Hematopoietic multipotent progenitor cell treated with erythropoietin and hydrocortisone succinate and interleukin-3 and kit ligand, for 8 days (in vitro differentiated cells): Measurements from ENCODE around the gene RPS15.
A peak's percentile ranks its signal among the peaks of the same experiment; 100 is the strongest.
"Not testable (repeated sequence)": the region's sequence is repeated elsewhere in the genome, so short reads cannot be mapped to it uniquely, and the experiment has no call there.

Experiments
- DNase-seq: peaks from one replicate; pipeline ENCODE4 v3.0.0-alpha.2; 2015

RPS15 gene

DNA sequence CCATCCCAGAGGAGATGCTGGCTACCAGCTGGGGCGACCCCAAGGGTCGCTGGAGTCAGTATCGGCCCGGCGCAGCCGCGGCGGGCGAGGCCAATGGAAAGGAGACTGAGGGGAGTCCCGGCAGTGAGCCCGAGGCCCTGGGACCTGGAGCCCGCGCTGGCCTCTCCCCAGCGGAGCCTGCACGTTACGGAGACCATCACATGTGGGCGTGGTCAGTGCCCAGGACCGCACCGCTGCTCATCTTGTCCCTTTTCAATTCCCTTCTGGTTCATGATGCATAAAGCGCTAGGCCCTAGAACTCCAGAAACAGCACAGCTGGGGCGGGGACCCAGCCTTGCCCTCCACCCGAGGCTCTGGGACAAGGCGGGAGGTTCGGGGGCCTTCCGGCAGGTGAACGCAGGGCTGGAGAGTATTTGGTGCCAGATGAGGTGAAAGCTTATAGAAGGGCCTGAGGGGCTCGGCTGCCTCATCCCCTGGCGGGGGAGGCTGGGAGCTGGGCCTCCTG lies 32.9 kb downstream of the RPS15 start:
- DNase-seq = peak; percentile 28

DNA sequence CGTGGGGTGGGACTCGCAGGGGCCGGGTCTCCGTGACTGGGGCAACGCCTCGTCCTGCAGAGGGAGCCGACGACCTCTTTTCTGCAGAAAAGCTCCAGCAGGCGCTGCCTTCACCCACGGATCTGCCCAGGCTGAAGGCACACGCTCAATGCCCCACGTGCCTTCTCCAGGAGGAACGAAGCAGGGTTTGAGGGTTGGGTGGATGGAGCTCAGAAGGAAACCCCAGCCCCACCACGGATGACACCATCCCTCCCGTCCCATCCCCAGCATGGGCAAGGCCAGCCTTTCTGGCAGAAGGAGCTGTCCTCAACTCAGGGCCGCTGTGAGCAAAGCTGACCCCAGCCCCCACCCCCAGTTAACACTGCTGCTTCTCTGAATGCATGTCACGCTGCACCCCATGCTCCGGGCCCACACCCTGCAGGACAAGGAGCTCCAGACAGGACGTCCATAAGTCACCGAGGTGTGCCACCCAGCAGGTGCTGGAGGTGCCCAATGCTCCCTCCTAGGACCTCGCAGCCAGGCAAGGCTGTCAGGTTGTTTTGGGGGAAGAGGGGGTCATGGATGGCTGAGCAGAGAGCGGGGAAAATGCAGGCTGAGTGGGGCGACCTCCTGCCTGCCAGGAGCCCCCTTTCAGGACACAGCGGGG lies 33.4 kb downstream of the RPS15 start:
- DNase-seq = no peak

DNA sequence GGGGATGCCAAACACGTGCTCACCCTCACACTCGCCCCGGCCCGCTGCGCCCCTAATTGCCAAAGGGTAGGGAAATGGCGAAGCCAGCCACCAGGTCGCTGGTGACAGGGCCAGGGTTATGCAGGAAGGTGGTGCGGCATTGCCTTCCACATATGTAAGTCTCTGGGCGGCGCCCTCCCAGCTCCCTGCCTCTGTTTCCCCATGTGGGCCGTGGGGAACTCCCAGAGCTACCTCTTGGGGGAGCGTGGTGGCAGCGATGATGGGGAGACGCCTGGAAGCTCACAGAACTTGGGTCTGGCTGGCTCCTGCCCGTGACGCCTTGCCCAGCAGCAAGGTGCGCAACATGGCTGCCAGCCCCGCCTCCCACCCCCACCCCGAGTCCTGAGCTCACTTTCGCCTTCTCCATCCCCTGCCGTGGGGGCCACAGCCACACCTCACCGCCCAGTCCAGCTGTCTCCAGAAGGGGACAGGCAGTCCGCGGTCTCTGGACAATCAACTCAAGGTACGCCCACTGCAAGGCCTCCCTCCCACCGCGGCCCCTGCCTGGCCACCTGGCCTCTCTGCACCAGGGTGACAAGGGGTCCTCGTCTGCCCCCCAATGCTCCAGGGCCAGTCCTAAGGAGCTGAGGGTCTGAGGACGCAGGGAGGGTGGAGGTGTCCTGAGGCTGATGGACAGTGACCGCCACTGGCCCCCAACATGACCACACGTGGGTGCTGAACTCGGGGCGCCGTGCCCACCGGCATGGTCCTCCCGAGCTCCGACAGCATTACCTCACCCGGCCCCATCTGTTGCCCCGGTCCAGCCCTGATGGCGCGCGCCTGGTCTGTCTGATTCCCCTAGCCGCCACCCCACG lies 34.3 kb downstream of the RPS15 start:
- DNase-seq = no peak

DNA sequence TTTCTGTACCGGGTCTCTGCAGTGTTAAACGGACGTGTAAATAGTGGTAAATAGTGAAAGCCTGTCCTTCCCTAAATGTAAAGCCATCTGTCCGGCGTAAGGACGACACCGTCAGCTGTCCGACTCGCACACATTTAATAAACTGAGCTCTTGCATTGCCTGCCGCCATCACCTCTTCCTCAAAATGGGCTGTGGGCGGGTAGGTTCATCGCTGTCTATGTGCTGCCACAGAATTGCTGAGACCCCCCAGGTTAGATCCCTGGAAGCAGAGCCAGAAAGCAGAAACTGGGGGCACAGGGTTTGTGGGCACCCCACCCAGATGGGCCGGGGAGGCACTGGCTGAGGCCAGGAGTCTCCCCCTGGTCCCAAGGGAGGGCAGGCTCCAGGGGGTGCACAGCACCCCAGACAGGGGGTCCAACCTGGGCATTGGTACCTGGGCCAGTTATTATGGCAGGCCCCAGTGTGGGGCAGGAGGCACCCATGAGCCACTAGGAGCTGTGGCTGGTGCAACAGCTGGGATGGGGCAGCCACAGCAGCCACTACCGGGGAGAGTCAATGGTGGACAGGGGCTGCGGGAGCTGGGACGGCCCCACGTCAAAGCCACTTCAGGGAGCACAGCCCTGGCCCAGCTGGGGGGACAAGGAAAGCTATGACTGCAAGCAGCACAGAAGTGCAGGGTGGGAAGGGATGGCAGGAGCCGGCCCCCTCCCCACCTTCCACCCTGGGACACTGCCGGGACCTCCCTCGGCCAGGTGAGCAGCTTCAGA lies 35.1 kb downstream of the RPS15 start:
- DNase-seq = no peak

DNA sequence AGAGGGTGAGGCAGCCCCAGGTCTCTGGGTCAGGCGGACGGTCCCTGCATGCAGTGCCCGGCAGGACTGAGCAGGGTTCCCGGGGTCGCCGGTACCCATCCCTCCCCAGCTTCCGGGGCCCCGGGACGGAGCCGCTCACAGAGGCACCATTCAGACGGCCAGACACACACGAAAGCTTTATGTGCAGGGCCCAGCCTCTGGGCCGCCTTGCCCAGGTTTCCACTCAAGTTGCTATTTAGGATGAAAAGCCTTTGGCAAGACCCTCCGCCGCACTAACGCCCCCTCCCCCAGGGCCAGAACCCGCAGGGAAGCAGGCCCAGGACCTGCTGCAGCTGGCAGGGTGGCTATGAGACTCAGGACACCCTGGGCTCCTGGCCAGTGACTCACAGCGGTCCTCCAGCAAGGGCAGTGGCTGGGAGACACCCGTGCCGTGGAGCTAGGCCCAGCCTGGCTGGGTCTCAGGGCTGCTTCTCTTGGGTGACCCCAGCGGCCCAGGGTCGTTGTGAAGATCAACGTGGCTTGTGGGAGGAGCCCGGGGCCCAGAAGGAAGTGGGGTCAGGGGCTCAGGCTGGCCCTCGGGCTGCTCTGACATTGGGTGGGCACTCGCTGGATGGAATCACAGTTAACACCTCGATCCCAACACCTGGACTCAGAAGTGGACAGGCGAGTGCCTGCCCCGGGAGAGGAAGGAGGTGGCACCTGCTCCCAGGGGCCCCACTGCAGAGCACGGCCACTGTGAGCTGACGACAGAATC lies 36.0 kb downstream of the RPS15 start:
- DNase-seq = no peak

DNA sequence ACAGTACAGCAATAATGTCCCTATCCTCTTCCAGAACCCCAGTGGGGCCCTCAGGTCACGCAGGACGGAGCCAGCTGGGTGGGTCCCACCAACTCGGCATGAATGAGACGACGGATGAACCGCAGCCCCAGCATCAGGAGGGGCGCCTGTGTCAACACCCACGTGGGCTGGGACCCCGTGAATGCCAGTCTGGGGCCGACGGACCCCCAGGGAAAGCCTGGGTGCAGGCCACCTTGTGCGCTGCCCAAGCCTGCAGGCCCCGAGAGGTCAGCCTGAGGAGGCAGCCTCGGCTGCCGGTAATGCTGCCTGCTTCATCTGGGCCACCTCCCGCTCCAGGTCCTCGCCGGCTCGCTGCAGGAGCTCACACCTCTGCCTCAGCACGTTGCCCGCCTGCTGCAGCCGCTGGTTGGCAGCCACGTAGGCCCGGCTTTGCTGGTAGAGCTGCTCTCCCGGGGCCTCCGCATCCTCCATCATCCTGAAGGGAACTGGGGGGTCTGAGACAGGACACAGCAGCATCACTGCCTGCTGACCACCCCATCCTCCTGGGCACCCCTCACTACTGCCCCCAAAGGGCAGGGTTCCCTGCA lies 36.7 kb downstream of the RPS15 start:
- DNase-seq = no peak

DNA sequence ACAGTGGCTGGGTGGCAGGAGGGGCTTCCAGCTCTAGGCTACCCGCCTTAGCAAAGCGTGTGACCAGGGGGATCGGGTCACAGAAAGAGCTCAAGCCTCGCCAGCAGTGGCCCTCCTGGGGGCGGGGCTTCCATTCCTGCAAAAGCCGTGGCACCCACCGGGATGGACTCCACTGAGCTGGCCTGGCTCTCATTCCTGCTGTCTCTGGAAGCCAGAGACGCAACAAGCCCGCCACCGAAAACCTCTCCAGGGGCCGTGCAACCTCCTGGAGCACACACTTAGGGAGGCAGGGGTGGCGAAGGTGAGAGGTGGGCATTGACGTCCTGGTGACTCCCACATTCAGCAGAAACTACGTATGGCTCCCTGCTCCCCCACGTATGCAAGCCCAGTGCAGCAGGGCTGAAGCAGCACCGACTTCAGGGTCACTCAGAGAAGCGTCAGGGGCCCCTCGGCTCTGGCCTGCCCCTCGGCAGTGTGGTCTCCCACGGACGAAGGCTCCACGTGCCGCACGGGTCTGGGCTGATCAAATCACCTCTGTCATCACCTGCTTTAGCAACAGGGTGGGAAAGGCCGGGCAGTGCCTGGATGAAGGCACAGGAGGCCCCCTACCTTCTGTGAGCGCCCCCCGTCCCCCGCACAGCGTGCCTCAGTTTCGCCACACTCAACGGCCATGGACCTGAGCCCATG lies 37.7 kb downstream of the RPS15 start:
- DNase-seq = no peak

DNA sequence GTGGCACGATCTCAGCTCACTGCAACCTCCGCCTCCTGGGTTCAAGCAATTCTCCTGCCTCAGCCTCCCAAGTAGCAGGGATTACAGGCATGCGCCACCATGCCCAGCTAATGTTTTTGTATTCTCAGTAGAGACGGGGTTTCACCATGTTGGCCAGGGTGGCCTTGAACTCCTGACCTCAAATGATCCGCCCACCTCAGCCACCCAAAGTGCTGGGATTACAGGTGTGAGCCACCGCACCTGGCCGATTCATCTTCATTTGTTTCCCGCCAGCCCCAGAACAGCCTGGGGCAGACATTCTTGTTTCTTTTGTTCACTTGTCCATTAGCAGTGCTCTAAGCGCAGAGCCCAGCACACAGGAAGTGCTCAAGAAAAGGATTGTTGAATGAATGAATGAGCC lies 38.9 kb downstream of the RPS15 start:
- not testable (repeated sequence) for DNase-seq

DNA sequence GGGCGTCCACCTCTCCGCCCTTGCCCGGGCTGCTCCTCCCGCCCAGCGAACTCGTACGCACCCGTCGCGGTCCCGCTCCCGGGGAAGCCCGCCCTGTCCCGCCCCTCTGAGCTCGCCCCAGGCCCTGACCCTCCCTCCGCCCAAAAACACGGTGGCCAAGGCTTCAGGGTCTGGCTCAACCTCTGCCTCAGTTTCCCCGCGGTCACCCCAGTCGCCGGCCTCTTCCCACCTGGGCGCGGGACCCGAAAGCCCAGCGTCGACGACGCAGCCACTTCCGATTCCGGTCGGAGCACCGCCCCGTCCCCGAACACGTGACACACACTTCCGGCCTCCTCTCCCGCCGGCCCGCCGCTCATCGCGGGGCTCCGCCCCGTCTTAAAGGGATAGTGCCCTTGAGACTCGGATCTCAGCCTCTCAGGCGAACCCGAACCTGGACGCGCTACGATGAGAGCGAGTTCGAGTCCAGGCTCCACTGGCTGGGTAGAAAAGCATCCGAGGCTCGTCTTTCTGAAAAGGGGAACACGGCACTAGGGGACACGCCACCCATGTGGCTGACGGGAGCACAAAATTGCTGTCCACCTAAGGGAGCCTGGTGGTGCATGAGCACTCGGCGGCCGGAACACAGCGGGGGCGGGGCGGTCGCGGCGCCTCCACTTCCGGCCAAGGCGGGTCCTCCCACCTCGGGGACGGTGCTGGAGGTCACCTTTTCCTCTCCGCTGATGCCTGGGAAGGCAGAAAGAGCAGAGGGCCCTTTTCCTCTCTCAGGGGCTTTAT lies 40.9 kb downstream of the RPS15 start, which contains the start of gene C19orf25:
C19orf25 (minus strand) TSS at position 282 of the 774 bp plus-strand sequence. CDS start 312 bp downstream, outside the sequence.
- peak; percentile 95 for DNase-seq

DNA sequence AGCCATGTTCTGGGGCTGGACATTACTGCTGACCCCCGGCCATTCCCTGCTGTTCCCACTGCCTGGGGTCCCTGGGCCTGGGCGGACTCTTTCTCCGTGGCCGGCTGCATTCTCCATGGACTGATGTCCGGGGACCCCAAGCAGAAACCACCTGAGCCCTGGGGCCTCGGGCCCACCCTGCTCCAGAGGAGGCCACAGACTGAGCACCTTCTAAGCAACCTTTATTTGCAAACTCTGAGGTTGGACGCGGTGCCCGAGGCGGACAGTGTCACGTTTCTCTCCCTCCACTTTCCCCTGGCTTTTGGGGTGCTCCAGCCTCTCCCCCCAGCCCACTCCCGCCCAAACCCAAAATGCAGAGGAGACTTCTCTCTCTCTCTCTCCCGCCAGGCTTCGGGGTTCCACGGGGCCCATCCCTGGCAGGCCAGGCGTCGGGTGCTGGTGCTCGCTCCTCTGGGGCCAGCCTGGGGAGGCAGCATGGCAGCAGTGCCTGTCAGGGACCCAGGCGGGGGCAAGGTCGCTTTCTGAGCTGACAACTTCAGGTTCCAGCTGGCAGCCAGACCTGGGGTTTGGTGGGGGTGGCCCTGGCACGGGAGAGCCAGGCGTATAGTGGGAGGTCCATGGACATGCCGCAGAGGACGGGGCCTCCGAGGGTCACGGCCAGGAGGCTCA lies 43.2 kb downstream of the RPS15 start:
- DNase-seq = no peak

DNA sequence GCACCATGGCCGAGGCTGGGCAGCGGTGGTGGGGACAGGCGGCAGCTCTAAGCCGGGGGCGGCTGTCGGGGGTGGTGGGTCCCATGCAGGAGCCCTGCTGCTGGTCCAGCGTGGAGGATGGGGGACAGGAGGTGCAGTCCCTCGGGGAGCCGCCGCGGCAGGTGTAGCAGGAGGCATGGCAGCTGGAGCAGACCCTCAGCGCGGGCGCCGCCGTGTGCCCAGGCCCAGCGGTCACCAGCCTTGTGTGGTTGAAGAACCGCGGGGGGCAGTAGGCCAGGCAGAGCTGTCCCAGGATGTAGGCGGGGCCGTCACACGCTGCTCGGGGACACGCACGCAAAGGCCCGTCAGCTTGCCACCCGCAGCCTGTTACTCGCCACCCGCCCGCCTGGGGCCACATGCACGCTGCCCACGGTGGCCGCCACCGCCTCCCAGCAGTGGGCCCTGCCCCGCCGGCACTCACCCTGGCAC lies 43.7 kb downstream of the RPS15 start:
- DNase-seq = no peak

DNA sequence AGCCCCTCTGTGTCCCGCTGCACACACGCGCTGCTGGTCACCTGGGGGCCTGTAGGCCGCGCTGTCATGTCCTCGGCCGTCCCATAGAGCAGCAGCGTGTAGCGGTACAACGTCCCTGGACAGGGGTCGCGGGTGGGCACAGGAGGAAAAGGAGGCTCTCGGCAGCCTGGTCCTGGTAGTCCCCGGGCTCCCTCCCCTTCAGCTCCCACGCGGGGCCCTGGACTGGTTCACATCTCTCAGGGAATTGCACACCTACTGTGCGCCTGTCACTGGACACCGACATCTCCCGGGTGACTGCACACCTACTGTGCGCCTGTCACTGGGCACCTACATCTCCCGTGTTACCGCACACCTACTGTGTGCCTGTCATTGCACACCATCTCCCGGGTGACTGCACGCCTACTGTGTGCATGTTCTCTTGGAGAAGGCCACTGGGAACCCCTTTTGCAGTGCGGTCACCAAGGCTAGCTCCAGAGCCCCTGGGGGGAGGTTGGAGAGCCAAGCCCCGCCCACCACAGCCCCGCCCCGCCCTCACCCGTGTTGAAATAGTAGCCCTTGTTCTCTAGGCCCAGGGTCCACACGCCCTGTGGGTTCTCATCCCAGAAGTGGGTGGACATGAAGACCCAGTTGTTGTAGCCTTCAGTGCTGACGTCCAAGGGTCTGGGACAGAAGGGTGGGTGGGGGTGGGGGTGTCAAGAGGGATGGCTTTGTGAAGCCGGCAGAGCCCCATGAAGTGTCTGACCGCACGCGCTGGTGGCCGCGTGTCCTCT lies 44.4 kb downstream of the RPS15 start:
- no peak for DNase-seq

DNA sequence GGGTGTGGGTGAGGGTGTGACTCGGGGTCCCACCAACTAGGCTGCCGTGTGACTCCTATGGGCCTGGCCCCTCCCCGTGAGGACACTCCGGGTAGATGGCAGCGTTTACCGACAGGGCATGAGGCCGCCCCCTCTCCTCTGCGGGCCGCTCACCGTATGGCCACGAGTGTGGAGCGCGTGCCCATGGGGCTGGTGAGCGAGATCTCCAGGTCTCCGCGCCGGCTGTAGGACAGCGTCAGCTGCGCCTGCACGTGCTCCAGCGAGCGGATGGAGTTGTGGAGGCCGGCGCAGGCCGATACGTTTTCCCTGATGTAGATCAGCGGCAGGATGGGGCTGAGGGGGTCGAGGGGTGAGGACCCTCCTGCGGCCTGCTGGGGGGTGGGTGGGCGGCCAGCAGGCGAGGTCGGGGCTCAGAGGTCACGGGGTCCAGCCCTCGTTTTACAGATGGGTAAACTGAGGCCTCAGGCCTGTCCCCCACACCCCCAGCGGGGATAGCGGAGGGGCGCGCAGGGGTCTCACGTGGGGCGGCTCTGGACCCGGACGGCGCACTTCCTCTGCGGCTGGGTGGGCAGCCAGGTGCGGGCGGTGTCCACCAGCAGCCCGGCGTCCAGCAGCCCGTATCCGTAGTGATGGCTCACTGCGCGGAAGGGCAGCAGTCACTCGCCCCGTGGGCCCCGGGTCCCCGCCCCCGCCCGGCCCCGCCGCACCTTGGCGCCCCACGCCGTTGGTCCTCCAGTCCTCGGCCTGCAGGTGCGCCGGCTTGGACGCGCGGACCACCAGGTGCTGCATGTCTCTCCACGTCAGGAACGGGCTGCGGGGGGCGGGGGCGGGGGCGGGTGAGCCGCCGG lies 45.2 kb downstream of the RPS15 start:
- DNase-seq = no peak

DNA sequence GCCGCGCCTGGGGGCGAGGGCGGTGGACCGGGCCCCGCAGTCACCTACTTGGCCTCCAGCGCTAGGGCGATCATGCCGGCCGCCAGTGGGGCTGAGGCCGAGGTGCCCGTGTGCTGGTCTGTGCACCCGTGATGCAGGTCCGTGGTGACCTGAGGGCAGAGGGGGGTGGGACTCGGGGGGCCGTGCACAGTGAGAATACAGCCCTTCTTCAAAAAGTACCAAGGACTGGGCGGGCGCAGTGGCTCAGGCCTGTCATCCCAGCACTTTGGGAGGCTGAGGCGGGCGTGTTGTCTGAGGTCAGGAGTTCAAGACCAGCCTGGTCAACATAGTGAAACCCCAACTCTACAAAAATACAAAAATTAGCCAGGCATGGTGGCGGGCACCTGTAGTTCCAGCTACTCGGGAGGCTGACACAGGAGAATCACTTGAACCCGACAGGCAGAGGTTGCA lies 45.8 kb downstream of the RPS15 start:
- DNase-seq = no peak

DNA sequence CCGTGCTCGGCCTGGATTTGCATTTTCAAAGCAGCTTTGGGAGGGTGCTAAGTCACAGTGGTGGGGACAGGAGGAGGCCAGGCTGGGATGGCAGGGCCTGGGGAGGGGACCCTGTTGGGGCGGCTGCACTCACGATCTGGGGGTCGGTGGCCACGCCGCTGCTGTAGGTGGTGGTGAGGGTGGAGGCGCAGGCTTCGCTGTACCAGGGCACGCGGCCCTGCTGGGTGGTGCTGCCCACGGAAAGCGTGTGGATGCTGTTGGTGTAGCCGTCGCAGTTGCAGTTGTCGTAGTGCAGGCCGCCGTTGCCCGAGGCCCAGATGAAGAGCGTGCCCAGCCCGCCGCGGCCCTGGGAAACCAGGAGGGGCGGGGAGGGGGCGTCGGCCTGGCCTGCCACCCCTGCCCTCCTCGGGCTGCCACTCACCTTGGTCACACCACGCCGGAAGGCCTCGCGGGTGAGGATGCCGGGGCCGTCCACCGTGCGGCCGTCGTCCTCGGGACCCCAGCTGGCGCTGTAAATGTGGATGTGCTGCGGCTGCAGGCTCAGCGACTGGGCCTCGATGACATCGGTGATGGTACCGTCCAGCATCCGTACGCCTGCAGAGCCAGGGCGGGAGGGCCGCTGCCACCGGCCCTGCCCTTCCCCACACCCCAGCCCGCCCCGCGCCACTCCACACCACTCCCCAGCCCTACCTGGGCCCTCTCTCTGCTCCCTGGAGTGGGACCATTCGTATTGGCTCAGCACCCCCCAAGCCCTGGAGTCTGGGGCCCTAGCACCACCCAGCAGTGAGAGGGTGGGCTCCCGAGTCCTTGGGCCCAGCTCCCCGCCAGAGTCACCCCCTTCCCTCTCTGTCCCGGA lies 48.8 kb downstream of the RPS15 start:
- no peak for DNase-seq

DNA sequence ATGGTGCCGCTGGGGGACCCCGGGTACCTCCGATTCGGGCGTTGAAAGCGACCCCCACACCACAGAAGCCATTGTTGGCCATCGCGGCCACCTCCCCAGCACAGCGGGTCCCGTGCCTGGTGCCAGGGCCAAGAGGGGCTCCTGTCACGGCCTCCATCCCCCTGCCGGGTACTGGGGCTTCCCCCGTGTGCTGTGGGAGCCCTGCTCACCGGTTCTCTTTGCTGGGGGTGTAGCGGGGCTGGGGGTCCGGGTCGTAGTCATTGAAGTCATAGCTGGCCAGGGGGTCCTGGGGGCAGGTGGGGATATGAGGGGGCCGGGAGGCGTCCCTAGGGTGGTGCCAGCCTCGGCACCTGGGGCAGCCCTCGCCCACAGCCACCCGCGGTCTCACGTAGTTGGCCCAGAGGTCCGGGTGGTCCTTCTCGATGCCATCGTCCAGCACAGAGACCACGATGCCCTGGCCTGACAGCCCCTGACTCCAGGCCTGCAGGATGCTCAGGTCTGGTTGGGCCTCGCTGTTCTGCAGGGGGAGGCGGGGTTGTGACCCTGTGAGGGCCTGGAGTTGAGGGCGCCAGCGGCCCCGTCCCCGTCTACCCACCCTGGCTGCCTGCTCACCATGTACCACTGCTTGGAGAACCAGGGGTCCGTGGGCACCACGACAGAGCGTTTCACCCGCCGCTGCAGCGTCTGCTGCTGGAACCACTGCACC lies 49.5 kb downstream of the RPS15 start:
- DNase-seq = no peak

DNA sequence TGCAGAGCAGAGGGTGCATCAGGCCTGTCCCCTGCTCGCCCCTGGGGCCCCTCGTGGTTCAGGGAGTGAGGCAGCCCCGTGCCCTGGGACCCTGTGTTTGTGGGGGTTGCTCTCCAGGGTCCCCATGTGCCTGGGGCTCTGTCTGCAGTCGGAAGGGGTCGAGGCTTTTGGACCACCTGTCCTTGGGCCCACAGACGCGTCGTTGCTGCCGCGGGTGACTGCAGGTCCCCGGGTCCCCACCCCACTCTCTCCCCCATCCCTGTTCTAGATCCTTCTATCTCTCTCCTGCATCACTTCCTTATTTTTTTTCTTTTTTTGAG lies 50.0 kb downstream of the RPS15 start:
- DNase-seq = no peak
